MM.1S (cell line): ENCODE results near the gene CFI.
"Not testable (repeated sequence)": the region's sequence is repeated elsewhere in the genome, so short reads cannot be mapped to it uniquely, and the experiment has no call there.

Experiments used
- DNase-seq: peaks from one replicate; pipeline ENCODE4 v3.0.0-alpha.2; 2015
- H2AFZ ChIP-seq: fragments of 300-600 bp; sonication (generic); 2 replicates; pipeline ENCODE4 v1.6.0; 2016; ENCODE audit warnings: antibody characterized with exemption, low read length
- H3F3A ChIP-seq: fragments of 300-600 bp; sonication (generic); 2 replicates; pipeline ENCODE4 v1.6.1; 2016; ENCODE audit warnings: mild to moderate bottlenecking, antibody characterized with exemption, low read length, moderate library complexity, mixed read lengths; ENCODE audit not compliant: insufficient read depth
- H3K27ac ChIP-seq: fragments of 300-600 bp; sonication (generic); 2 replicates; pipeline ENCODE4 v1.5.1; 2016; ENCODE audit warnings: mild to moderate bottlenecking, low read length
- H3K27me3 ChIP-seq: fragments of 300-600 bp; sonication (generic); replicated peaks from 2 replicates; pipeline ENCODE4 v1.6.0; 2016; ENCODE audit warnings: low read length; ENCODE audit not compliant: insufficient read depth
- H3K36me3 ChIP-seq: fragments of 300-600 bp; sonication (generic); replicated peaks from 2 replicates; pipeline ENCODE4 v1.6.1; 2016; ENCODE audit warnings: mild to moderate bottlenecking, low read length, mixed read lengths; ENCODE audit not compliant: insufficient read depth
- H3K4me1 ChIP-seq: fragments of 300-600 bp; sonication (generic); 2 replicates; pipeline ENCODE4 v1.6.1; 2016; ENCODE audit warnings: low read length, mixed read lengths
- H3K4me2 ChIP-seq: fragments of 300-600 bp; sonication (generic); 2 replicates; pipeline ENCODE4 v1.6.0; 2016; ENCODE audit warnings: low read depth, low read length
- H3K4me3 ChIP-seq: fragments of 300-600 bp; sonication (generic); 2 replicates; pipeline ENCODE4 v1.5.1; 2016; ENCODE audit warnings: low read length, mixed read lengths
- H3K79me2 ChIP-seq: fragments of 300-600 bp; sonication (generic); 2 replicates; pipeline ENCODE4 v1.6.1; 2016; ENCODE audit warnings: mixed run types, low read length, mixed read lengths
- H3K9ac ChIP-seq: fragments of 300-600 bp; sonication (generic); 2 replicates; pipeline ENCODE4 v1.6.1; 2016; ENCODE audit warnings: low read length, mixed read lengths
- H3K9me2 ChIP-seq: fragments of 300-600 bp; sonication (generic); replicated peaks from 2 replicates; pipeline ENCODE4 v1.6.1; 2016; ENCODE audit warnings: mild to moderate bottlenecking, low read length, mixed read lengths; ENCODE audit not compliant: insufficient read depth
- H3K9me3 ChIP-seq: fragments of 300-600 bp; sonication (generic); replicated peaks from 2 replicates; pipeline ENCODE4 v1.6.1; 2016; ENCODE audit warnings: mild to moderate bottlenecking, low read length, mixed read lengths; ENCODE audit not compliant: insufficient read depth
- H4K20me1 ChIP-seq: fragments of 300-600 bp; sonication (generic); 2 replicates; pipeline ENCODE4 v1.6.1; 2016; ENCODE audit warnings: mild to moderate bottlenecking, low read length, moderate library complexity, mixed read lengths; ENCODE audit not compliant: insufficient read depth
- CTCF ChIP-seq: fragments of 300-600 bp; sonication (generic); IDR thresholded peaks from 2 replicates; pipeline ENCODE4 v1.5.1; 2016; ENCODE audit warnings: antibody characterized with exemption, low read length, mixed read lengths
- EZH2 ChIP-seq: fragments of 300-600 bp; sonication (generic); optimal IDR thresholded peaks from 2 replicates; pipeline ENCODE3; 2017; ENCODE audit warnings: low read depth, mild to moderate bottlenecking, antibody characterized with exemption, low read length, mixed read lengths
- EZH2phosphoT487 ChIP-seq: fragments of 300-600 bp; sonication (generic); IDR thresholded peaks from 2 replicates; pipeline ENCODE4 v1.6.1; 2018; ENCODE audit warnings: antibody characterized with exemption, low read length

The CFI gene

GRCh38 chr4:109795059-109795458 is 6.7 kb downstream of the CFI start:
- no peaks in the 10 kb centered on the region for H4K20me1 ChIP-seq
- no peaks in the 10 kb centered on the region for H3K27me3 ChIP-seq
- H3K36me3 ChIP-seq, result no peaks in the 10 kb centered on the region
- no peak overlapping the region for H3K9ac ChIP-seq
- H3K9me3 ChIP-seq, result no peaks in the 10 kb centered on the region
- no peak overlapping the region for H3K27ac ChIP-seq
- H3K79me2 ChIP-seq, result no peaks in the 10 kb centered on the region
- H3K4me1 ChIP-seq, result no peaks in the 10 kb centered on the region
- no peak for DNase-seq
- no peak overlapping the region for H3K4me3 ChIP-seq
- TF ChIP-seq EZH2phosphoT487, result no peak
- TF ChIP-seq EZH2, result no peak
- TF ChIP-seq CTCF, result no peak
- H2AFZ ChIP-seq, result no peak overlapping the region
- H3K9me2 ChIP-seq, result no peaks in the 10 kb centered on the region
- no peaks in the 10 kb centered on the region for H3F3A ChIP-seq
- H3K4me2 ChIP-seq, result no peak overlapping the region

GRCh38 chr4:109787807-109788206 is 14.0 kb downstream of the CFI start:
- no peak overlapping the region for H3K4me2 ChIP-seq
- H3K9me2 ChIP-seq, result no peaks in the 10 kb centered on the region
- H3K27ac ChIP-seq, result no peak overlapping the region
- H3K4me3 ChIP-seq, result no peak overlapping the region
- H2AFZ ChIP-seq, result no peak overlapping the region
- no peak overlapping the region for H3K9ac ChIP-seq
- no peaks in the 10 kb centered on the region for H3K36me3 ChIP-seq
- H3F3A ChIP-seq, result no peaks in the 10 kb centered on the region
- no peaks in the 10 kb centered on the region for H3K79me2 ChIP-seq
- no peaks in the 10 kb centered on the region for H3K27me3 ChIP-seq
- no peak for TF ChIP-seq CTCF
- TF ChIP-seq EZH2, result no peak
- no peak for TF ChIP-seq EZH2phosphoT487
- no peak for DNase-seq
- H3K9me3 ChIP-seq, result no peaks in the 10 kb centered on the region
- H4K20me1 ChIP-seq, result no peaks in the 10 kb centered on the region
- no peaks in the 10 kb centered on the region for H3K4me1 ChIP-seq

GRCh38 chr4:109786846-109787245 is 15.0 kb downstream of the CFI start:
- no peak for DNase-seq
- Histone ChIP-seq H3K9me3 (no peaks in the 10 kb centered on the region), H3K4me1 (no peaks in the 10 kb centered on the region), H2AFZ (no peak overlapping the region), H3K79me2 (no peaks in the 10 kb centered on the region), H3F3A (no peaks in the 10 kb centered on the region), H3K36me3 (no peaks in the 10 kb centered on the region), H3K4me2 (no peak overlapping the region), H3K27me3 (no peaks in the 10 kb centered on the region), H3K9ac (no peak overlapping the region), H3K27ac (no peak overlapping the region), H3K4me3 (no peak overlapping the region), H3K9me2 (no peaks in the 10 kb centered on the region), H4K20me1 (no peaks in the 10 kb centered on the region)
- TF ChIP-seq EZH2phosphoT487, result no peak
- TF ChIP-seq EZH2, result no peak
- TF ChIP-seq CTCF, result no peak

- H4K20me1 ChIP-seq, H3K27ac ChIP-seq, H3K4me1 ChIP-seq, H3K4me2 ChIP-seq, H3F3A ChIP-seq, H3K27me3 ChIP-seq, H3K4me3 ChIP-seq, H3K9ac ChIP-seq, H3K36me3 ChIP-seq, H3K79me2 ChIP-seq, H3K9me2 ChIP-seq, DNase-seq, H3K9me3 ChIP-seq, H2AFZ ChIP-seq: not testable (repeated sequence)
Observed at GRCh38 chr4:109782092-109782491, 19.7 kb downstream of the CFI start.
